Left ventricle myocardium superior (tissue), 1 donor: ENCODE measurements around the gene SEPTIN6. TPM values are rescaled to one million over a fixed set of nuclear protein-coding genes. Genes with fewer than 3 reads are reported as not detected.

Source experiments
- ATAC-seq: fragments of 200-7000 bp; cut with Tn5 transposase; one replicate; pipeline ENCODE4 v1.9.1; 2020; ENCODE audit warnings: mild to moderate bottlenecking, moderate library complexity
- DNase-seq: peaks from one replicate; pipeline ENCODE4 v3.0.0-alpha.2; 2020
- intact Hi-C: fragments of 100-400 bp; cut with micrococcal nuclease; formaldehyde crosslinking; loops from one replicate; pipeline ENCODE4 v1.11.0; 2022
- long read RNA-seq: library from polyadenylated mRNA; unstranded; transcript quantifications from one replicate; pipeline ENCODE4 v2.0.0, GENCODE V29; 2021
- total RNA-seq: library from RNA; stranded (reverse); fragmentation: NEBNext Ultra II Directional; extraction: Animal tissue kit (Norgen Biotek cat#: 25700); gene quantifications from one replicate; pipeline ENCODE4 v1.2.1, GENCODE V29; 2021
- donor health status: DM: no; HTN: yes; CAD: no; lungs with severe emphysema.

The SEPTIN6 gene
- 7.6 TPM for total RNA-seq
- long read RNA-seq, full-length matches to known transcripts = 15 of 22 reads
- long read RNA-seq, partial matches to known transcripts = 5 of 22 reads
- long read RNA-seq, other reads (novel, unspliced or antisense) = 2 of 22 reads

- DNase-seq = peak; percentile 77
- peak; percentile 87 for ATAC-seq
- intact Hi-C loops = no loop called here
These were observed at the start of gene SEPTIN6 for GRCh38 chrX:119693040-119693995. TSS of gene SEPTIN6 (minus strand) at chrX:119693168. CDS start at chrX:119693105, 63 bp downstream.

GRCh38 chrX:119738742-119739141 lies 45.8 kb upstream of the SEPTIN6 start:
- intact Hi-C loops = loop anchor here (10.0 kb wide), 1 partner anchor 224 kb away; no protein-coding TSS in a partner anchor
- DNase-seq = no peak
- no peak for ATAC-seq

GRCh38 chrX:119736206-119736764 lies 43.3 kb upstream of the SEPTIN6 start:
- DNase-seq = no peak
- ATAC-seq = no peak
- intact Hi-C loops = loop anchor here (10.0 kb wide), 1 partner anchor 221 kb away; no protein-coding TSS in a partner anchor

- intact Hi-C loops = loop anchor here (10.0 kb wide), 1 partner anchor 221 kb away; no protein-coding TSS in a partner anchor
- no peak for DNase-seq
- ATAC-seq = no peak
These were observed 42.5 kb upstream of the SEPTIN6 start for GRCh38 chrX:119735467-119735866.

GRCh38 chrX:119734897-119735339 lies 42.0 kb upstream of the SEPTIN6 start:
- intact Hi-C loops = loop anchor here (10.0 kb wide), 1 partner anchor 220 kb away; no protein-coding TSS in a partner anchor
- DNase-seq (peak; percentile 86), ATAC-seq (peak; percentile 95)

- intact Hi-C loops = loop anchor here (10.0 kb wide), 1 partner anchor 215 kb away; no protein-coding TSS in a partner anchor
- DNase-seq = peak; percentile 50
- peak; percentile 51 for ATAC-seq
These were observed 36.6 kb upstream of the SEPTIN6 start for GRCh38 chrX:119729408-119730201.

- no peak for DNase-seq
- intact Hi-C loops = no loop called here
- no peak for ATAC-seq
These were observed 35.5 kb upstream of the SEPTIN6 start for GRCh38 chrX:119728487-119728886.

GRCh38 chrX:119726900-119727555 lies 34.1 kb upstream of the SEPTIN6 start:
- ATAC-seq = no peak
- DNase-seq = no peak
- intact Hi-C loops = no loop called here

GRCh38 chrX:119721926-119722325 lies 29.0 kb upstream of the SEPTIN6 start:
- DNase-seq (no peak), ATAC-seq (no peak)
- intact Hi-C loops = no loop called here

GRCh38 chrX:119721487-119721886 lies 28.5 kb upstream of the SEPTIN6 start:
- ATAC-seq (no peak), DNase-seq (no peak)
- intact Hi-C loops = no loop called here

- intact Hi-C loops = no loop called here
- DNase-seq (no peak), ATAC-seq (no peak)
These were observed 16.7 kb upstream of the SEPTIN6 start for GRCh38 chrX:119709630-119710029.

- intact Hi-C loops = no loop called here
- ATAC-seq (no peak), DNase-seq (no peak)
These were observed 16.0 kb upstream of the SEPTIN6 start for GRCh38 chrX:119708936-119709335.

GRCh38 chrX:119706616-119707015 lies 13.6 kb upstream of the SEPTIN6 start:
- intact Hi-C loops = no loop called here
- ATAC-seq = no peak
- DNase-seq = no peak

- intact Hi-C loops = no loop called here
- DNase-seq (no peak), ATAC-seq (no peak)
These were observed 5.9 kb upstream of the SEPTIN6 start for GRCh38 chrX:119698845-119699244.

- no peak for ATAC-seq
- no peak for DNase-seq
- intact Hi-C loops = no loop called here
These were observed 3.4 kb upstream of the SEPTIN6 start for GRCh38 chrX:119696251-119696890.

GRCh38 chrX:119695535-119696050 lies 2.6 kb upstream of the SEPTIN6 start:
- intact Hi-C loops = no loop called here
- no peak for ATAC-seq

GRCh38 chrX:119694601-119695534 lies 1.9 kb upstream of the SEPTIN6 start:
- intact Hi-C loops = no loop called here
- no peak for ATAC-seq

More at GRCh38 chrX:119695535-119696050, 2.6 kb upstream of the SEPTIN6 start:
- DNase-seq = no peak

More at GRCh38 chrX:119694601-119695534, 1.9 kb upstream of the SEPTIN6 start:
- DNase-seq = no peak
